Measurements from ENCODE around the gene RPRML.
"Not testable (repeated sequence)": the region's sequence is repeated elsewhere in the genome, so short reads cannot be mapped to it uniquely, and the experiment has no call there.

The RPRML gene

GRCh38 chr17:46976626-46977270, 2.3 kb downstream of the RPRML start:
- no peak for DNase-seq (ENCODE audit: low spot score)

GRCh38 chr17:46975287-46975686, 3.8 kb downstream of the RPRML start:
- DNase-seq (ENCODE audit: low spot score) = no peak

GRCh38 chr17:46974086-46974485, 5.0 kb downstream of the RPRML start:
- DNase-seq (ENCODE audit: low spot score) = no peak

GRCh38 chr17:46972346-46972745, 6.7 kb downstream of the RPRML start:
- no peak for DNase-seq (ENCODE audit: low spot score)

- no peak for DNase-seq (ENCODE audit: low spot score)
Observed at GRCh38 chr17:46971647-46972300, 7.3 kb downstream of the RPRML start.

GRCh38 chr17:46968896-46969295, 10.2 kb downstream of the RPRML start:
- no peak for DNase-seq (ENCODE audit: low spot score)

GRCh38 chr17:46968224-46968834, 10.7 kb downstream of the RPRML start:
- DNase-seq (ENCODE audit: low spot score) = no peak

- DNase-seq (ENCODE audit: low spot score) = no peak
Observed at GRCh38 chr17:46964315-46965265, 14.5 kb downstream of the RPRML start.

GRCh38 chr17:46963571-46963970, 15.5 kb downstream of the RPRML start:
- DNase-seq (ENCODE audit: low spot score) = no peak

- no peak for DNase-seq (ENCODE audit: low spot score)
Observed at GRCh38 chr17:46962374-46962790, 16.7 kb downstream of the RPRML start.

- no peak for DNase-seq (ENCODE audit: low spot score)
Observed at GRCh38 chr17:46960152-46960551, 18.9 kb downstream of the RPRML start.

- DNase-seq (ENCODE audit: low spot score) = no peak
Observed at GRCh38 chr17:46958041-46958591, 20.9 kb downstream of the RPRML start.

GRCh38 chr17:46953191-46953590, 25.9 kb downstream of the RPRML start:
- not testable (repeated sequence) for DNase-seq (ENCODE audit: low spot score)

- DNase-seq (ENCODE audit: low spot score) = no peak
Observed at GRCh38 chr17:46952115-46952514, 26.9 kb downstream of the RPRML start.

GRCh38 chr17:46951706-46952105, 27.3 kb downstream of the RPRML start:
- no peak for DNase-seq (ENCODE audit: low spot score)

- DNase-seq (ENCODE audit: low spot score) = no peak
Observed at GRCh38 chr17:46950997-46951621, 27.9 kb downstream of the RPRML start.

GRCh38 chr17:46950342-46950996, 28.6 kb downstream of the RPRML start:
- no peak for DNase-seq (ENCODE audit: low spot score)

- no peak for DNase-seq (ENCODE audit: low spot score)
Observed at GRCh38 chr17:46949291-46950174, 29.5 kb downstream of the RPRML start.

GRCh38 chr17:46948544-46948943, 30.5 kb downstream of the RPRML start:
- no peak for DNase-seq (ENCODE audit: low spot score)

GRCh38 chr17:46947216-46947615, 31.8 kb downstream of the RPRML start:
- no peak for DNase-seq (ENCODE audit: low spot score)

Measured in pons (tissue), 1 donor.